Suprapubic skin (tissue), 4 donors: ENCODE results near the gene CHPF. TPM values are rescaled to one million over a fixed set of nuclear protein-coding genes. Genes with fewer than 3 reads are reported as not detected.

Experiments used
- DNase-seq, 2 donors: peaks; one replicate each; pipeline ENCODE4 v3.0.0-alpha.2; 2019; ENCODE audit warnings: low spot score in 2 of 2
- H3K27ac ChIP-seq: fragments of 200-600 bp; sonication (generic); one replicate; pipeline ENCODE4 v1.5.1; 2019
- H3K27me3 ChIP-seq: fragments of 200-600 bp; sonication (generic); one replicate; pipeline ENCODE4 v1.5.1; 2019
- H3K36me3 ChIP-seq: fragments of 200-600 bp; sonication (generic); one replicate; pipeline ENCODE4 v1.5.1; 2019
- H3K4me1 ChIP-seq: fragments of 200-600 bp; sonication (generic); one replicate; pipeline ENCODE4 v1.5.1; 2019
- H3K4me3 ChIP-seq: fragments of 200-600 bp; sonication (generic); one replicate; pipeline ENCODE4 v1.5.1; 2019; ENCODE audit warnings: mild to moderate bottlenecking
- H3K9me3 ChIP-seq: fragments of 200-600 bp; sonication (generic); one replicate; pipeline ENCODE4 v1.5.1; 2019
- CTCF ChIP-seq, 2 donors: fragments of 200-600 bp in 1 of 2; fragments of 450-650 bp in 1 of 2; sonication (generic) in 1 of 2; IDR thresholded peaks; one replicate each; pipeline ENCODE4 v1.5.1; 2016 to 2019; ENCODE audit warnings: antibody characterized with exemption in 2 of 2, mild to moderate bottlenecking in 1 of 2, moderate library complexity in 1 of 2
- EP300 ChIP-seq: sonication (generic); formaldehyde crosslinking; IDR thresholded peaks from one replicate; pipeline ENCODE4 v1.6.1; 2017; ENCODE audit warnings: antibody characterized with exemption
- POLR2A ChIP-seq, 2 donors: fragments of 450-650 bp; IDR thresholded peaks; one replicate each; pipeline ENCODE4 v1.6.1; 2017; ENCODE audit warnings: antibody characterized with exemption in 2 of 2, mild to moderate bottlenecking in 2 of 2, moderate library complexity in 2 of 2
- POLR2AphosphoS5 ChIP-seq, 3 donors: sonication (generic); formaldehyde crosslinking; IDR thresholded peaks; one replicate each; pipeline ENCODE4 v1.6.1; 2017; ENCODE audit warnings: antibody characterized with exemption in 3 of 3
- WGBS: methylation state at CpG from one replicate; pipeline ENCODE4 v1.1.5; 2018; 5-methylcytosine and 5-hydroxymethylcytosine counted together
- total RNA-seq, 4 donors: library from RNA; depleted of rRNA; stranded (reverse); fragments of >200 nt; gene quantifications; one replicate each; pipeline ENCODE4 v1.1.0, GENCODE V29; 2016

Gene CHPF
- total RNA-seq, 4 donors from 2014 or later: 28.8 to 62.1 (median 49.3) TPM

DNA sequence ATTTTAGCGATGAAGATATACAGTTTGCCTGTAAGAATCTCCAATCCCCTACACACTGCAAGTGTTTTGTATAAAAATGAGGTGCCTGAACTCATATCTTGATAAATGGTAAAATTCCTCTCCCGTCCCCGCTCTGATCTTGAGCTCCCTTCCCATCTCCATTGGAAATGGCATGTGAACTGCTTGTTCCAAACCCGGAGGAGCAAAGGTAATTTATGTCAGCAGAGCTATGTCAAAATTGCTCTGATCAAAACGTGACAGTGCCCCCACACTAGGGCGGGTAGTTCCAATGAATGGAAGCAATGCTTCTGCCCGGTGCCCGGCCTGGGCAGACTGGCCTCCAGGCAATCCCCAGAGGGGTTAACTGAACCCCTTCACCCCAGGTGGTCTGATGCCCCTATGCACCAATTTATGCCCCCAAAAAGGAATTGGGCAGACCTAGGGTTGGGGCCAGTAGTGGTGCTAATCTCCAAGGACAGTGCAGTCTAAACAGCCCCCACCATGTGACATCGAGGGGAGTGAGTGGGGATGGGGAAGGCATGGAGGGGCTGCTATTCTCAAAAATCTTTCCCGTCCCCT is 48.6 kb downstream of the CHPF start:
- WGBS: 18% methylated on average over 10 of the region's 10 CpGs
- Histone ChIP-seq H3K9me3 (no peaks in the 10 kb centered on the region), H3K36me3 (no peaks in the 10 kb centered on the region), H3K4me1 (peaks cover 33% of the 10 kb centered on the region), H3K27ac (no peak overlapping the region), H3K27me3 (peaks cover 48% of the 10 kb centered on the region), H3K4me3 (no peak overlapping the region)
- no peak for DNase-seq
- TF ChIP-seq CTCF (IDR thresholded peaks at IDR 0.05): peak in 1 of 2 donors; percentile 23
- no peak for TF ChIP-seq POLR2A (IDR thresholded peaks at IDR 0.05)

DNA sequence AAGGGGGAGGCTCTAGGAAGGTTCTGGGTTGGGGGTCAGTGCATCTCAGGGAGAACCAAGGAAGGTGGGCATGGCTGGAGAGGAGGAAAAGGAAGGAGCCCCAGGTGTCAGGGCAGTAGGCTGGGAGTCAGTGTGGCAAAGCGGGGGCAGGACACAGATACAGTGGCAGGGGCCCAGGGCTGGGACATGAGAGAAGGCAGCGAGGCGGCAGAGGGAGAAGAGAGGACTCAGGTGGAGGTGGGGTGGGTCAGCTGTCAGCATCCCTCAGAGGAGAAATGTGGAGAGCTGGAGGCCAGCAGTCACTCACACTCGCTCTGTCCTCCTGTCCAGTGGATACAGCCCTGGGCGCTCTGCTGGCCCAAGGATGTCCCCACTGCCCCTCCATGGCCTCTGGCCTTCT is 50.5 kb downstream of the CHPF start:
- Histone ChIP-seq H3K27me3 (peaks cover 57% of the 10 kb centered on the region), H3K4me3 (no peak overlapping the region)

DNA sequence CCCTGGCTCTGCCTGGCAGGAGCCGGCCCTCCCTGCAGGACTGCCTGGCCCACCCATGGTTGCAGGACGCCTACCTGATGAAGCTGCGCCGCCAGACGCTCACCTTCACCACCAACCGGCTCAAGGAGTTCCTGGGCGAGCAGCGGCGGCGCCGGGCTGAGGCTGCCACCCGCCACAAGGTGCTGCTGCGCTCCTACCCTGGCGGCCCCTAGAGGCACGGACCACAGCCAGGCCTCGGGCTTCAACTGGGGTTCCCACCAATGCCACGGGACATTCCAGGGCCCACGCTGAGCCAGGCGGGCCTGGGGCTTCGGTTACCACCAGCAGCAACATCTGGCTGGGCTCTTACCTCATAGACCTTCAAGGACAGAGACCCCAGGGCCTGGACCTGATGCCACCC is 51.0 kb downstream of the CHPF start:
- no peak overlapping the region for H3K4me3 ChIP-seq
- H3K9me3 ChIP-seq: no peaks in the 10 kb centered on the region
- peaks cover 12% of the 10 kb centered on the region for H3K4me1 ChIP-seq
- no peak overlapping the region for H3K27ac ChIP-seq
- no CpG with 5 or more reads among the region's 20 CpGs for WGBS
- no peak for DNase-seq
- H3K36me3 ChIP-seq: no peaks in the 10 kb centered on the region
- TF ChIP-seq POLR2AphosphoS5 (IDR thresholded peaks at IDR 0.05) (no peak), POLR2A (IDR thresholded peaks at IDR 0.05) (no peak), EP300 (no peak), CTCF (IDR thresholded peaks at IDR 0.05) (no peak)
- H3K27me3 ChIP-seq: peaks cover 56% of the 10 kb centered on the region

More for the DNA sequence above, 50.5 kb downstream of the CHPF start:
- H3K4me1 ChIP-seq: peaks cover 17% of the 10 kb centered on the region
- no peaks in the 10 kb centered on the region for H3K9me3 ChIP-seq
- DNase-seq: no peak
- WGBS: 95% methylated on average over 5 of the region's 5 CpGs
- no peak overlapping the region for H3K27ac ChIP-seq
- H3K36me3 ChIP-seq: no peaks in the 10 kb centered on the region
- TF ChIP-seq CTCF (IDR thresholded peaks at IDR 0.05) (no peak), POLR2A (IDR thresholded peaks at IDR 0.05) (no peak), EP300 (no peak), POLR2AphosphoS5 (IDR thresholded peaks at IDR 0.05) (no peak)

GRCh38 chr2:219491278-219491963 is 52.2 kb downstream of the CHPF start:
- 85% methylated on average over 13 of the region's 14 CpGs for WGBS
- Histone ChIP-seq H3K4me3 (no peak overlapping the region), H3K4me1 (peaks cover under 1% of the 10 kb centered on the region), H3K27me3 (peaks cover 56% of the 10 kb centered on the region), H3K27ac (no peak overlapping the region), H3K36me3 (no peaks in the 10 kb centered on the region), H3K9me3 (no peaks in the 10 kb centered on the region)
- TF ChIP-seq CTCF (IDR thresholded peaks at IDR 0.05): no peak
- no peak for TF ChIP-seq POLR2A (IDR thresholded peaks at IDR 0.05)
- TF ChIP-seq POLR2AphosphoS5 (IDR thresholded peaks at IDR 0.05): no peak
- TF ChIP-seq EP300: no peak
- DNase-seq: no peak

GRCh38 chr2:219490600-219491130 is 52.9 kb downstream of the CHPF start:
- Histone ChIP-seq H3K27ac (no peak overlapping the region), H3K4me3 (no peak overlapping the region), H3K9me3 (no peaks in the 10 kb centered on the region), H3K36me3 (no peaks in the 10 kb centered on the region), H3K4me1 (no peaks in the 10 kb centered on the region), H3K27me3 (peaks cover 56% of the 10 kb centered on the region)
- no peak for DNase-seq
- TF ChIP-seq POLR2AphosphoS5 (IDR thresholded peaks at IDR 0.05) (no peak), EP300 (no peak), POLR2A (IDR thresholded peaks at IDR 0.05) (no peak)
- WGBS: 85% methylated on average over 8 of the region's 10 CpGs
